Measurements from ENCODE around the gene LTBP2. TPM values are rescaled to one million over a fixed set of nuclear protein-coding genes. Genes with fewer than 3 reads are reported as not detected.

LTBP2 gene
- total RNA-seq, 1 experiment from 2014 or later, result 1.5 TPM

GRCh38 chr14:74514471-74514941 lies 97.5 kb downstream of the LTBP2 start (continued):
- TF ChIP-seq REST (IDR thresholded peaks at IDR 0.05; ENCODE audit: low read depth), result no peak
- no peak for TF ChIP-seq CTCF (IDR thresholded peaks at IDR 0.05 in 2 of 3, conservative IDR thresholded peaks at IDR 0.05 in 1 of 3; ENCODE audit: borderline replicate concordance in 1 of 3, insufficient read depth in 1 of 3, low read depth in 2 of 3, low read length in 2 of 3)
- TF ChIP-seq RAD21 (IDR thresholded peaks at IDR 0.05; ENCODE audit: low read depth), result no peak
- TF ChIP-seq POLR2A (IDR thresholded peaks at IDR 0.05; ENCODE audit: borderline replicate concordance, extremely low read depth, insufficient read depth, insufficient read length), result no peak
- TF ChIP-seq EZH2phosphoT487 (IDR thresholded peaks at IDR 0.05; ENCODE audit: borderline replicate concordance), result no peak
- no peak for TF ChIP-seq ZFX (IDR thresholded peaks at IDR 0.05)
- no peak for TF ChIP-seq YY1 (IDR thresholded peaks at IDR 0.05; ENCODE audit: extremely low read depth, insufficient replicate concordance, low read depth, low read length)
- no peak for TF ChIP-seq POLR2AphosphoS5 (IDR thresholded peaks at IDR 0.05; ENCODE audit: low read depth, low read length)
